HG03159 (cell line): Measurements from ENCODE around the gene LCE2D.

Experiments used
- ATAC-seq: cut with Tn5 transposase; IDR thresholded peaks from one replicate; pipeline ENCODE4 v1.9.1; 2021; ENCODE audit warnings: mild to moderate bottlenecking, moderate library complexity; ENCODE audit not compliant: unreplicated experiment

LCE2D gene

GRCh38 chr1:152697701-152698600, 34.8 kb downstream of the LCE2D start, which contains the start of gene LCE2A:
TSS of gene LCE2A (plus strand) at chr1:152698345. CDS start at chr1:152698902, 557 bp downstream.
- no peak for ATAC-seq

GRCh38 chr1:152699746-152700145, 36.6 kb downstream of the LCE2D start:
- ATAC-seq = no peak

- ATAC-seq = no peak
Observed at GRCh38 chr1:152707860-152708259, 44.7 kb downstream of the LCE2D start, which contains the start of gene LCE4A. TSS of gene LCE4A (plus strand) at chr1:152708160. CDS start at chr1:152709076, 916 bp downstream.
